ENCODE results near the gene EEFSEC.

GRCh38 chr3:128313071-128313725, 159.9 kb downstream of the EEFSEC start:
- no peak for TF ChIP-seq CTCF (conservative IDR thresholded peaks at IDR 0.05)
- no peak for TF ChIP-seq ZFX (IDR thresholded peaks at IDR 0.05)
